HEK293 (cell line): ENCODE data around the gene KLHL11.

Experiments used
- BCL11B ChIP-seq: fragments of 450-650 bp; formaldehyde crosslinking; IDR thresholded peaks from 2 replicates; pipeline ENCODE4 v1.5.1; 2016; ENCODE audit warnings: low read depth, missing biosample characterization, missing genetic modification characterization
- GLI4 ChIP-seq: fragments of 450-650 bp; formaldehyde crosslinking; IDR thresholded peaks from 2 replicates; pipeline ENCODE4 v1.5.1; 2016; ENCODE audit warnings: missing biosample characterization, missing genetic modification characterization
- KLF1 ChIP-seq: fragments of 450-650 bp; formaldehyde crosslinking; IDR thresholded peaks from 2 replicates; pipeline ENCODE4 v1.5.1; 2016; ENCODE audit warnings: missing biosample characterization, missing genetic modification characterization
- KLF9 ChIP-seq: fragments of 450-650 bp; formaldehyde crosslinking; IDR thresholded peaks from 2 replicates; pipeline ENCODE4 v1.5.1; 2016; ENCODE audit warnings: missing biosample characterization, missing genetic modification characterization, low read depth
- SP3 ChIP-seq: fragments of 450-650 bp; formaldehyde crosslinking; IDR thresholded peaks from 2 replicates; pipeline ENCODE4 v1.5.1; 2016; ENCODE audit warnings: missing biosample characterization, missing genetic modification characterization
- SP7 ChIP-seq: fragments of 450-650 bp; formaldehyde crosslinking; IDR thresholded peaks from 2 replicates; pipeline ENCODE4 v1.5.1; 2016; ENCODE audit warnings: missing biosample characterization, missing genetic modification characterization
- TRIM28 ChIP-seq: IDR thresholded peaks from 2 replicates; pipeline ENCODE4 v1.6.1; 2011; ENCODE audit warnings: low read length, control low read depth, borderline replicate concordance
- YY2 ChIP-seq: fragments of 450-650 bp; formaldehyde crosslinking; IDR thresholded peaks from 2 replicates; pipeline ENCODE4 v1.5.1; 2016; ENCODE audit warnings: missing biosample characterization, missing genetic modification characterization
- ZBTB7A ChIP-seq: fragments of 450-650 bp; formaldehyde crosslinking; IDR thresholded peaks from 2 replicates; pipeline ENCODE4 v1.5.1; 2016; ENCODE audit warnings: low read depth, missing biosample characterization, missing genetic modification characterization
- ZEB2 ChIP-seq: fragments of 450-650 bp; formaldehyde crosslinking; IDR thresholded peaks from 2 replicates; pipeline ENCODE4 v1.5.1; 2016; ENCODE audit warnings: missing biosample characterization, missing genetic modification characterization
- ZNF202 ChIP-seq: fragments of 450-650 bp; formaldehyde crosslinking; IDR thresholded peaks from 2 replicates; pipeline ENCODE4 v1.5.1; 2016; ENCODE audit warnings: missing biosample characterization, missing genetic modification characterization, borderline replicate concordance
- ZNF324 ChIP-seq: fragments of 450-650 bp; formaldehyde crosslinking; IDR thresholded peaks from 2 replicates; pipeline ENCODE4 v1.5.1; 2016; ENCODE audit warnings: missing biosample characterization, missing genetic modification characterization
- ZNF510 ChIP-seq: fragments of 450-650 bp; formaldehyde crosslinking; IDR thresholded peaks from 2 replicates; pipeline ENCODE4 v1.5.1; 2018; ENCODE audit warnings: mild to moderate bottlenecking, missing genetic modification characterization, missing biosample characterization; ENCODE audit not compliant: insufficient replicate concordance
- ZNF521 ChIP-seq: fragments of 450-650 bp; formaldehyde crosslinking; IDR thresholded peaks from 2 replicates; pipeline ENCODE4 v1.5.1; 2017; ENCODE audit warnings: missing biosample characterization, mild to moderate bottlenecking, missing genetic modification characterization
- ZNF530 ChIP-seq: fragments of 450-650 bp; formaldehyde crosslinking; IDR thresholded peaks from 2 replicates; pipeline ENCODE4 v1.5.1; 2016; ENCODE audit warnings: low read depth, missing biosample characterization, missing genetic modification characterization
- ZNF560 ChIP-seq: fragments of 450-650 bp; formaldehyde crosslinking; IDR thresholded peaks from 2 replicates; pipeline ENCODE4 v1.5.1; 2017; ENCODE audit warnings: missing biosample characterization, missing genetic modification characterization, borderline replicate concordance
- ZNF561 ChIP-seq: fragments of 450-650 bp; IDR thresholded peaks from 2 replicates; pipeline ENCODE4 v1.5.1; 2018; ENCODE audit warnings: missing biosample characterization, missing genetic modification characterization, borderline replicate concordance
- ZNF624 ChIP-seq: fragments of 450-650 bp; formaldehyde crosslinking; IDR thresholded peaks from 2 replicates; pipeline ENCODE4 v1.5.1; 2017; ENCODE audit warnings: missing biosample characterization, missing genetic modification characterization
- ZNF76 ChIP-seq: fragments of 450-650 bp; formaldehyde crosslinking; IDR thresholded peaks from 2 replicates; pipeline ENCODE4; 2016; ENCODE audit warnings: low read depth, missing biosample characterization, missing genetic modification characterization, borderline replicate concordance
- ZSCAN23 ChIP-seq: fragments of 450-650 bp; formaldehyde crosslinking; IDR thresholded peaks from 2 replicates; pipeline ENCODE4 v1.5.1; 2016; ENCODE audit warnings: missing biosample characterization, missing genetic modification characterization
- ZXDB ChIP-seq: fragments of 450-650 bp; formaldehyde crosslinking; IDR thresholded peaks from 2 replicates; pipeline ENCODE4 v1.5.1; 2016; ENCODE audit warnings: missing biosample characterization, missing genetic modification characterization
- TF ChIP-seq, protein P1 (sequence below): fragments of 450-650 bp; formaldehyde crosslinking; conservative IDR thresholded peaks from 2 replicates; pipeline ENCODE4 v1.5.1; 2016; ENCODE audit warnings: low read depth, missing biosample characterization, missing genetic modification characterization
- TF ChIP-seq, protein P2 (sequence below): fragments of 450-650 bp; formaldehyde crosslinking; IDR thresholded peaks from 2 replicates; pipeline ENCODE4 v1.5.1; 2016; ENCODE audit warnings: missing biosample characterization, missing genetic modification characterization
- TF ChIP-seq, protein P3 (sequence below): fragments of 450-650 bp; formaldehyde crosslinking; IDR thresholded peaks from 2 replicates; pipeline ENCODE4 v1.5.1; 2016; ENCODE audit warnings: missing biosample characterization, missing genetic modification characterization
- TF ChIP-seq, protein P4 (sequence below): IDR thresholded peaks from 2 replicates; pipeline ENCODE4 v1.6.1; 2011; ENCODE audit warnings: mild to moderate bottlenecking, low read depth, low read length, borderline replicate concordance
- TF ChIP-seq, protein P5 (sequence below): fragments of 450-650 bp; formaldehyde crosslinking; IDR thresholded peaks from 2 replicates; pipeline ENCODE4 v1.5.1; 2016; ENCODE audit warnings: missing biosample characterization, missing genetic modification characterization

The KLHL11 gene

DNA sequence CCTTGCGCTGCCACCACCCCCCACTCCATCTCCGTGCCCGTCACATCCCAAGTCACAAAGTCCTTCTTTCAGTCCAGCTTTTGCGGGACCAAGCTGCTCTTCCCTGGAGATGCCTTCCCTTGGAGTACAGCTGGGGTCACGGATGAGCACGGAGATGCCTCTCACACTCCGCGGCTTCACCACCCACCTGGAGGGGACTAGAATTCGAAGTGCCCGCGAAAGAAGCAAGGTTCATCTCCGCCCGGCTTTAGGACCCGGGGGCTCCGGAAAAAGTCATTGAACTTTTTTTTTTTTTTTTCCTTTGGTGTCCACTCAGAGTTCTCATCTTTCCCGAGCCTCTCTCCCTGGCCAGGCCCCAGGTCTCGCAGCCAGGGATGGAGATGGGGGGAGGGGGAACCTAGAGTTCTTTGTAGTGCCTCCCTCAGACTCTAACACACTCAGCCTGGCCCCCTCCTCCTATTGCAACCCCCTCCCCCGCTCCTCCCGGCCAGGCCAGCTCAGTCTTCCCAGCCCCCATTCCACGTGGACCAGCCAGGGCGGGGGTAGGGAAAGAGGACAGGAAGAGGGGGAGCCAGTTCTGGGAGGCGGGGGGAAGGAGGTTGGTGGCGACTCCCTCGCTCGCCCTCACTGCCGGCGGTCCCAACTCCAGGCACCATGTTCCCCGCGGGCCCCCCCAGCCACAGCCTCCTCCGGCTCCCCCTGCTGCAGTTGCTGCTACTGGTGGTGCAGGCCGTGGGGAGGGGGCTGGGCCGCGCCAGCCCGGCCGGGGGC, 52.7 kb downstream of the KLHL11 start, which contains the start of gene FKBP10 (continued):
- TF ChIP-seq, protein P1, sequence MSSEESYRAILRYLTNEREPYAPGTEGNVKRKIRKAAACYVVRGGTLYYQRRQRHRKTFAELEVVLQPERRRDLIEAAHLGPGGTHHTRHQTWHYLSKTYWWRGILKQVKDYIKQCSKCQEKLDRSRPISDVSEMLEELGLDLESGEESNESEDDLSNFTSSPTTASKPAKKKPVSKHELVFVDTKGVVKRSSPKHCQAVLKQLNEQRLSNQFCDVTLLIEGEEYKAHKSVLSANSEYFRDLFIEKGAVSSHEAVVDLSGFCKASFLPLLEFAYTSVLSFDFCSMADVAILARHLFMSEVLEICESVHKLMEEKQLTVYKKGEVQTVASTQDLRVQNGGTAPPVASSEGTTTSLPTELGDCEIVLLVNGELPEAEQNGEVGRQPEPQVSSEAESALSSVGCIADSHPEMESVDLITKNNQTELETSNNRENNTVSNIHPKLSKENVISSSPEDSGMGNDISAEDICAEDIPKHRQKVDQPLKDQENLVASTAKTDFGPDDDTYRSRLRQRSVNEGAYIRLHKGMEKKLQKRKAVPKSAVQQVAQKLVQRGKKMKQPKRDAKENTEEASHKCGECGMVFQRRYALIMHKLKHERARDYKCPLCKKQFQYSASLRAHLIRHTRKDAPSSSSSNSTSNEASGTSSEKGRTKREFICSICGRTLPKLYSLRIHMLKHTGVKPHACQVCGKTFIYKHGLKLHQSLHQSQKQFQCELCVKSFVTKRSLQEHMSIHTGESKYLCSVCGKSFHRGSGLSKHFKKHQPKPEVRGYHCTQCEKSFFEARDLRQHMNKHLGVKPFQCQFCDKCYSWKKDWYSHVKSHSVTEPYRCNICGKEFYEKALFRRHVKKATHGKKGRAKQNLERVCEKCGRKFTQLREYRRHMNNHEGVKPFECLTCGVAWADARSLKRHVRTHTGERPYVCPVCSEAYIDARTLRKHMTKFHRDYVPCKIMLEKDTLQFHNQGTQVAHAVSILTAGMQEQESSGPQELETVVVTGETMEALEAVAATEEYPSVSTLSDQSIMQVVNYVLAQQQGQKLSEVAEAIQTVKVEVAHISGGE (tag by site-specific recombination) = peak; percentile 26; the same call in 1 of the 2 replicates
- TF ChIP-seq ZEB2 (tag by site-specific recombination) (peak; percentile 95), ZNF624 (tag by site-specific recombination) (no peak), ZNF561 (peak; percentile 20; the same call in 1 of the 2 replicates), GLI4 (no peak), YY2 (tag by site-specific recombination) (no peak), ZNF202 (tag by site-specific recombination) (no peak), ZBTB7A (tag by site-specific recombination) (0 out of 2 replicates have a peak, but pooled peaks have one; percentile 9), SP7 (tag by site-specific recombination) (peak; percentile 29; the same call in 1 of the 2 replicates), KLF1 (tag by site-specific recombination) (no peak; the same call in 1 of the 2 replicates), TRIM28 (no peak), BCL11B (peak; percentile 92; the same call in 1 of the 2 replicates), SP3 (tag by site-specific recombination) (peak; percentile 57; the same call in 1 of the 2 replicates), ZNF510 (tag by site-specific recombination) (no peak), ZSCAN23 (tag by site-specific recombination) (no peak), ZNF560 (tag by site-specific recombination) (no peak), ZNF530 (no peak), ZNF521 (tag by site-specific recombination) (no peak), KLF9 (tag by site-specific recombination) (no peak; the same call in 1 of the 2 replicates), ZNF76 (peak; percentile 4; the same call in 1 of the 2 replicates), ZNF324 (no peak; the same call in 1 of the 2 replicates), ZXDB (tag by site-specific recombination) (no peak)
- TF ChIP-seq, protein P2, sequence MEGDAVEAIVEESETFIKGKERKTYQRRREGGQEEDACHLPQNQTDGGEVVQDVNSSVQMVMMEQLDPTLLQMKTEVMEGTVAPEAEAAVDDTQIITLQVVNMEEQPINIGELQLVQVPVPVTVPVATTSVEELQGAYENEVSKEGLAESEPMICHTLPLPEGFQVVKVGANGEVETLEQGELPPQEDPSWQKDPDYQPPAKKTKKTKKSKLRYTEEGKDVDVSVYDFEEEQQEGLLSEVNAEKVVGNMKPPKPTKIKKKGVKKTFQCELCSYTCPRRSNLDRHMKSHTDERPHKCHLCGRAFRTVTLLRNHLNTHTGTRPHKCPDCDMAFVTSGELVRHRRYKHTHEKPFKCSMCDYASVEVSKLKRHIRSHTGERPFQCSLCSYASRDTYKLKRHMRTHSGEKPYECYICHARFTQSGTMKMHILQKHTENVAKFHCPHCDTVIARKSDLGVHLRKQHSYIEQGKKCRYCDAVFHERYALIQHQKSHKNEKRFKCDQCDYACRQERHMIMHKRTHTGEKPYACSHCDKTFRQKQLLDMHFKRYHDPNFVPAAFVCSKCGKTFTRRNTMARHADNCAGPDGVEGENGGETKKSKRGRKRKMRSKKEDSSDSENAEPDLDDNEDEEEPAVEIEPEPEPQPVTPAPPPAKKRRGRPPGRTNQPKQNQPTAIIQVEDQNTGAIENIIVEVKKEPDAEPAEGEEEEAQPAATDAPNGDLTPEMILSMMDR = peak; percentile 57; the same call in 1 of the 2 replicates
- TF ChIP-seq, protein P3, sequence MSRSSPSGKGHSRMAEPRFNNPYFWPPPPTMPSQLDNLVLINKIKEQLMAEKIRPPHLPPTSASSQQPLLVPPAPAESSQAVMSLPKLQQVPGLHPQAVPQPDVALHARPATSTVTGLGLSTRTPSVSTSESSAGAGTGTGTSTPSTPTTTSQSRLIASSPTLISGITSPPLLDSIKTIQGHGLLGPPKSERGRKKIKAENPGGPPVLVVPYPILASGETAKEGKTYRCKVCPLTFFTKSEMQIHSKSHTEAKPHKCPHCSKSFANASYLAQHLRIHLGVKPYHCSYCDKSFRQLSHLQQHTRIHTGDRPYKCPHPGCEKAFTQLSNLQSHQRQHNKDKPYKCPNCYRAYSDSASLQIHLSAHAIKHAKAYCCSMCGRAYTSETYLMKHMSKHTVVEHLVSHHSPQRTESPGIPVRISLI (tag by site-specific recombination) = peak; percentile 98
- TF ChIP-seq, protein P4, sequence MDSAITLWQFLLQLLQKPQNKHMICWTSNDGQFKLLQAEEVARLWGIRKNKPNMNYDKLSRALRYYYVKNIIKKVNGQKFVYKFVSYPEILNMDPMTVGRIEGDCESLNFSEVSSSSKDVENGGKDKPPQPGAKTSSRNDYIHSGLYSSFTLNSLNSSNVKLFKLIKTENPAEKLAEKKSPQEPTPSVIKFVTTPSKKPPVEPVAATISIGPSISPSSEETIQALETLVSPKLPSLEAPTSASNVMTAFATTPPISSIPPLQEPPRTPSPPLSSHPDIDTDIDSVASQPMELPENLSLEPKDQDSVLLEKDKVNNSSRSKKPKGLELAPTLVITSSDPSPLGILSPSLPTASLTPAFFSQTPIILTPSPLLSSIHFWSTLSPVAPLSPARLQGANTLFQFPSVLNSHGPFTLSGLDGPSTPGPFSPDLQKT = no peak
- TF ChIP-seq, protein P5, sequence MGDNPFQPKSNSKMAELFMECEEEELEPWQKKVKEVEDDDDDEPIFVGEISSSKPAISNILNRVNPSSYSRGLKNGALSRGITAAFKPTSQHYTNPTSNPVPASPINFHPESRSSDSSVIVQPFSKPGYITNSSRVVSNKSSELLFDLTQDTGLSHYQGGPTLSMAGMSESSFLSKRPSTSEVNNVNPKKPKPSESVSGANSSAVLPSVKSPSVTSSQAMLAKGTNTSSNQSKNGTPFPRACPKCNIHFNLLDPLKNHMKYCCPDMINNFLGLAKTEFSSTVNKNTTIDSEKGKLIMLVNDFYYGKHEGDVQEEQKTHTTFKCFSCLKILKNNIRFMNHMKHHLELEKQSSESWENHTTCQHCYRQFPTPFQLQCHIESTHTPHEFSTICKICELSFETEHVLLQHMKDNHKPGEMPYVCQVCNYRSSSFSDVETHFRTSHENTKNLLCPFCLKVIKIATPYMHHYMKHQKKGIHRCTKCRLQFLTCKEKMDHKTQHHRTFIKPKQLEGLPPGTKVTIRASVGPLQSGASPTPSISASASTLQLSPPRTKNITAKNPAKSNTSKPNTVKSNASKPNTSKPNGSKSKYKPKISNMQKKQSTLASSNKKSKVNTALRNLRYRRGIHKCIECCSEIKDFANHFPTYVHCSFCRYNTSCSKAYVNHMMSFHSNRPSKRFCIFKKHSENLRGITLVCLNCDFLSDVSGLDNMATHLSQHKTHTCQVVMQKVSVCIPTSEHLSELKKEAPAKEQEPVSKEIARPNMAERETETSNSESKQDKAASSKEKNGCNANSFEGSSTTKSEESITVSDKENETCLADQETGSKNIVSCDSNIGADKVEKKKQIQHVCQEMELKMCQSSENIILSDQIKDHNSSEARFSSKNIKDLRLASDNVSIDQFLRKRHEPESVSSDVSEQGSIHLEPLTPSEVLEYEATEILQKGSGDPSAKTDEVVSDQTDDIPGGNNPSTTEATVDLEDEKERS (tag by site-specific recombination) = no peak
